T-helper 17 cell (primary cell): ENCODE measurements around the gene EFL1. TPM values are rescaled to one million over a fixed set of nuclear protein-coding genes. Genes with fewer than 3 reads are reported as not detected.

Source experiments
- ATAC-seq: fragments of 150-1000 bp; cut with Tn5 transposase; 2 replicates; pipeline ENCODE4 v1.10.0; 2021; ENCODE audit warnings: mild to moderate bottlenecking, moderate library complexity
- DNase-seq, 3 donors: peaks; one replicate each; pipeline versions ENCODE4 v3.0.0 to v3.0.0-alpha.2; 2020 to 2021
- H3K9me3 ChIP-seq: one replicate; pipeline ENCODE4 v1.7.0; 2013; ENCODE audit warnings: low read length, mild to moderate bottlenecking; ENCODE audit not compliant: control insufficient read depth, poor library complexity, severe bottlenecking
- H3K27ac Mint-ChIP-seq: one replicate; pipeline ENCODE4 v1.8.0; 2022; ENCODE audit warnings: mild to moderate bottlenecking, moderate library complexity, mixed read lengths
- H3K27me3 Mint-ChIP-seq: one replicate; pipeline ENCODE4 v1.8.0; 2022; ENCODE audit warnings: mixed read lengths
- H3K36me3 Mint-ChIP-seq: one replicate; pipeline ENCODE4 v1.8.0; 2022; ENCODE audit warnings: low read depth, mixed read lengths
- H3K4me1 Mint-ChIP-seq: one replicate; pipeline ENCODE4 v1.8.0; 2022; ENCODE audit warnings: mild to moderate bottlenecking, mixed read lengths
- H3K4me3 Mint-ChIP-seq: one replicate; pipeline ENCODE4 v1.8.0; 2022; ENCODE audit warnings: mild to moderate bottlenecking, moderate library complexity, mixed read lengths
- total RNA-seq, 4 donors: library from RNA in 2 of 4; stranded (reverse) in 2 of 4; gene quantifications; one replicate each; pipeline ENCODE4 v1.2.3 and lab custom pipeline; 2022 to 2026

The EFL1 gene
- total RNA-seq, 2 donors from 2014 or later: 9.2 to 10.4 TPM

- H3K36me3 Mint-ChIP-seq: peaks cover 2% of the 10 kb centered on the region
- ATAC-seq (no peak), DNase-seq (no peak)
- no peak overlapping the region for H3K27ac Mint-ChIP-seq
- H3K9me3 ChIP-seq: no peaks in the 10 kb centered on the region
- peaks cover 2% of the 10 kb centered on the region for H3K4me1 Mint-ChIP-seq
- no peak overlapping the region for H3K4me3 Mint-ChIP-seq
- H3K27me3 Mint-ChIP-seq: peaks cover 66% of the 10 kb centered on the region
Measured at GRCh38 chr15:82081914-82082762, 180.4 kb downstream of the EFL1 start.

GRCh38 chr15:82080774-82081173 is 181.8 kb downstream of the EFL1 start:
- Mint-ChIP-seq H3K36me3 (peaks cover 4% of the 10 kb centered on the region), H3K27me3 (peaks cover 71% of the 10 kb centered on the region), H3K27ac (no peak overlapping the region), H3K4me1 (peaks cover 2% of the 10 kb centered on the region), H3K4me3 (no peak overlapping the region)
- no peak for DNase-seq
- ATAC-seq: no peak
- no peaks in the 10 kb centered on the region for H3K9me3 ChIP-seq

Other genes with a start within 250 kb of the EFL1 start
- gene MEX3B, start 216.7 kb downstream of the EFL1 start, total RNA-seq: 1 to 10 TPM in 1 of 2 donors, under 1 TPM in 1; 0.87 to 1.4 TPM
- under 1 TPM in 1 of 2 donors, not detected in 1; 0.68 TPM for gene SAXO2, start 84 bp upstream of the EFL1 start, total RNA-seq
- gene GOLGA6L10, start 86.7 kb upstream of the EFL1 start, total RNA-seq: 1 to 10 TPM; 1.4 to 1.9 TPM
- gene GOLGA6L9, start 167.1 kb upstream of the EFL1 start, total RNA-seq: 1 to 10 TPM; 3.0 to 3.3 TPM